ENCODE results near the gene DSC1. TPM values are rescaled to one million over a fixed set of nuclear protein-coding genes. Genes with fewer than 3 reads are reported as not detected.

The DSC1 gene
- total RNA-seq, 1 experiment from 2014 or later: not detected

GRCh38 chr18:31206787-31207381 lies 44.2 kb upstream of the DSC1 start (continued):
- TF ChIP-seq EZH2phosphoT487 (IDR thresholded peaks at IDR 0.05; ENCODE audit: borderline replicate concordance) (no peak), TCF7L2 (IDR thresholded peaks at IDR 0.05; ENCODE audit: borderline replicate concordance, extremely low read depth, insufficient read depth, insufficient read length) (no peak), MAX (IDR thresholded peaks at IDR 0.05) (peak; percentile 65)

DNA sequence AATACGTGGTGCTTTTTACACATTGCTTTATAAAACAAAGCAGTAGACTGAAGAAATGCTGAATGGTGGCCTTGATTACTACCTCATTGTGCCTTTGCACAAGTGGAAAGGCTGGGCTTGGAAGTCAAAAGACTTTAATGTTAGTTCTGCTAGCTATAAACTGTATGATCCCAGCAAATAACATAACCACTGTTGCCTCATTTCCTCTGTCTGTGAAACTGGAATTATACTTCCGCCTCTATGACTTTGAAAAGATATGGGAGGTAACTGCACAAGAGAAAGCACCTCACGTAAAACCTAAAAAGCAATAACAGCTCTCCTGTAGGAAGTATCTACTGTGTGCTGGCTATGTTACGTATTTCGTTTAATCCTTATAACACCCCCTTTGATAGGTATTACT lies 43.4 kb upstream of the DSC1 start:
- no peak for TF ChIP-seq JUND (IDR thresholded peaks at IDR 0.05)
- no peak for TF ChIP-seq RAD21 (IDR thresholded peaks at IDR 0.05; ENCODE audit: low read depth)
- TF ChIP-seq CBX3 (IDR thresholded peaks at IDR 0.05; ENCODE audit: low read depth): no peak
- TF ChIP-seq EZH2 (IDR thresholded peaks at IDR 0.05): no peak
- no peak for TF ChIP-seq ZFX (IDR thresholded peaks at IDR 0.05)
- no peak for TF ChIP-seq MAX (IDR thresholded peaks at IDR 0.05)
- TF ChIP-seq YY1 (IDR thresholded peaks at IDR 0.05; ENCODE audit: extremely low read depth, insufficient replicate concordance, low read depth, low read length): no peak
- no peak for TF ChIP-seq EGR1 (IDR thresholded peaks at IDR 0.05; ENCODE audit: low read depth)
- TF ChIP-seq, protein P1, sequence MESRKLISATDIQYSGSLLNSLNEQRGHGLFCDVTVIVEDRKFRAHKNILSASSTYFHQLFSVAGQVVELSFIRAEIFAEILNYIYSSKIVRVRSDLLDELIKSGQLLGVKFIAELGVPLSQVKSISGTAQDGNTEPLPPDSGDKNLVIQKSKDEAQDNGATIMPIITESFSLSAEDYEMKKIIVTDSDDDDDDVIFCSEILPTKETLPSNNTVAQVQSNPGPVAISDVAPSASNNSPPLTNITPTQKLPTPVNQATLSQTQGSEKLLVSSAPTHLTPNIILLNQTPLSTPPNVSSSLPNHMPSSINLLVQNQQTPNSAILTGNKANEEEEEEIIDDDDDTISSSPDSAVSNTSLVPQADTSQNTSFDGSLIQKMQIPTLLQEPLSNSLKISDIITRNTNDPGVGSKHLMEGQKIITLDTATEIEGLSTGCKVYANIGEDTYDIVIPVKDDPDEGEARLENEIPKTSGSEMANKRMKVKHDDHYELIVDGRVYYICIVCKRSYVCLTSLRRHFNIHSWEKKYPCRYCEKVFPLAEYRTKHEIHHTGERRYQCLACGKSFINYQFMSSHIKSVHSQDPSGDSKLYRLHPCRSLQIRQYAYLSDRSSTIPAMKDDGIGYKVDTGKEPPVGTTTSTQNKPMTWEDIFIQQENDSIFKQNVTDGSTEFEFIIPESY (IDR thresholded peaks at IDR 0.05; ENCODE audit: extremely low read depth, insufficient replicate concordance, low read length): no peak
- no peak for TF ChIP-seq ZNF274 (IDR thresholded peaks at IDR 0.05; ENCODE audit: low read depth, low read length)
- TF ChIP-seq FOSL1 (IDR thresholded peaks at IDR 0.05; ENCODE audit: low read depth): no peak
- TF ChIP-seq POLR2A (IDR thresholded peaks at IDR 0.05; ENCODE audit: borderline replicate concordance, extremely low read depth, insufficient read depth, insufficient read length): no peak
- H3K4me2 ChIP-seq (ENCODE audit: low read length): peak overlapping the region; percentile 50
- ATAC-seq (no peak), DNase-seq (ENCODE audit: low read depth, low spot score) (no peak)
- CTCF ChIA-PET: interaction anchor here (0.5 to 1.2 kb wide), 2 partner anchors 35 to 36 kb away, joined by 3 to 6 read pairs; no protein-coding TSS in a partner anchor
- RAD21 ChIA-PET (ENCODE audit: low non-redundant PET in 1 of 2, low total read pairs in 2 of 2, uncharacterized antibody in 2 of 2, unreplicated experiment in 2 of 2): no interaction called here
- intact Hi-C loops (cut with micrococcal nuclease): loop anchor here (5.0 to 10.0 kb wide), 3 partner anchors 104 to 201 kb away; partner anchors contain the start of gene DSC2
- peaks cover 17 to 32% of the 10 kb centered on the region in 2 experiments for H3K4me1 ChIP-seq (ENCODE audit: control insufficient read depth in 1 of 2, insufficient read depth in 2 of 2, low read length in 2 of 2)
- H3K9me2 ChIP-seq (ENCODE audit: insufficient read depth): no peaks in the 10 kb centered on the region
- no TSS peak for BruUV-seq (replicated peaks)
- no peaks in the 10 kb centered on the region for H4K20me1 ChIP-seq (ENCODE audit: insufficient read depth)
- H3K9ac ChIP-seq (ENCODE audit: low read length): peak overlapping the region; percentile 3; the same call in 1 of the 2 replicates
- peak overlapping the region; percentile 10 for H2AFZ ChIP-seq (ENCODE audit: low read depth, low read length, poor library complexity, severe bottlenecking)
- POLR2A ChIA-PET: interaction anchor here (1.1 to 1.7 kb wide), 3 partner anchors 8 to 35 kb away, joined by 3 to 5 read pairs (median 5); no protein-coding TSS in a partner anchor
- no peaks in the 10 kb centered on the region for H3K79me2 ChIP-seq (ENCODE audit: insufficient read depth, low read length)
- peak overlapping the region in 1 of 2 experiments; percentile 20; a peak in 2 of 4 replicates for H3K4me3 ChIP-seq (replicated peaks in 1 of 2; ENCODE audit: low read depth in 1 of 2, low read length in 2 of 2)
- H3K36me3 ChIP-seq (ENCODE audit: control insufficient read depth in 1 of 2, insufficient read depth in 2 of 2, low read length in 2 of 2): no peaks in the 10 kb centered on the region
- peak overlapping the region; percentile 32 for H3K27ac ChIP-seq (ENCODE audit: low read depth, low read length)
- H3K9me3 ChIP-seq (ENCODE audit: control insufficient read depth in 1 of 2, insufficient read depth in 1 of 2, low read depth in 1 of 2, low read length in 2 of 2): no peaks in the 10 kb centered on the region
- no peaks in the 10 kb centered on the region for H3K27me3 ChIP-seq (ENCODE audit: insufficient read depth, low read length)

All from HCT116 (cell line).